ENCODE results near the gene ASPM.

DNA sequence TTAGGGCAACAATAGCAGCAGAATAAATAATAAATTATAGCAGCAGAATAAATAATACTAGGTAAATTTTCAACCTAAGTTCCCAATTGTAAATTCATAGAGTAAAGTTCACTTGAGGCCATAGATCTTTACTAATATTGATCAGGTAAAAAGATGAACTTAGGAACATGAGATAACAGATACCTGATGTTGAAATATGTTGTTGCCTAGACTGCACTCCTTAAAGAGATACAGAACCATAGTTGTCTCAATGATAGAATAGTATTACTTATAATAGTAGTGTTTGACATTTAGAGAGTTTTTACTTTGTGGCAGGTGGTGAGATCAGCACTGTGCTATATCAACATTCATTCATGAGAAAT is 79.0 kb downstream of the ASPM start:
- TF ChIP-seq YY1 (IDR thresholded peaks at IDR 0.05; ENCODE audit: insufficient read depth, insufficient read length) (no peak), ZNF274 (IDR thresholded peaks at IDR 0.05; ENCODE audit: low read depth, low read length) (no peak), SUZ12 (IDR thresholded peaks at IDR 0.05; ENCODE audit: extremely low read depth, insufficient read depth, insufficient read length) (no peak)
